Stomach (tissue), 4 donors: ENCODE data around the gene ZNF772.

Experiments used
- CTCF ChIP-seq, 7 experiments: fragments of 450-650 bp in 4 of 7; fragments of 200-600 bp in 3 of 7; sonication (generic) in 3 of 7; IDR thresholded peaks; one replicate each; pipeline ENCODE4 v1.5.1; 2016 to 2019; ENCODE audit warnings: antibody characterized with exemption in 7 of 7, control low read depth in 2 of 7, mild to moderate bottlenecking in 1 of 7
- EP300 ChIP-seq: sonication (generic); formaldehyde crosslinking; IDR thresholded peaks from one replicate; pipeline ENCODE4 v1.6.1; 2017; ENCODE audit warnings: antibody characterized with exemption
- POLR2A ChIP-seq, 4 donors: fragments of 450-650 bp; IDR thresholded peaks; one replicate each; pipeline ENCODE4 v1.6.1; 2016; ENCODE audit warnings: antibody characterized with exemption in 4 of 4, control low read depth in 2 of 4, mild to moderate bottlenecking in 1 of 4, moderate library complexity in 1 of 4
- POLR2AphosphoS5 ChIP-seq, 3 donors: sonication (generic); formaldehyde crosslinking; IDR thresholded peaks; one replicate each; pipeline ENCODE4 v1.6.1; 2016; ENCODE audit warnings: antibody characterized with exemption in 3 of 3

DNA sequence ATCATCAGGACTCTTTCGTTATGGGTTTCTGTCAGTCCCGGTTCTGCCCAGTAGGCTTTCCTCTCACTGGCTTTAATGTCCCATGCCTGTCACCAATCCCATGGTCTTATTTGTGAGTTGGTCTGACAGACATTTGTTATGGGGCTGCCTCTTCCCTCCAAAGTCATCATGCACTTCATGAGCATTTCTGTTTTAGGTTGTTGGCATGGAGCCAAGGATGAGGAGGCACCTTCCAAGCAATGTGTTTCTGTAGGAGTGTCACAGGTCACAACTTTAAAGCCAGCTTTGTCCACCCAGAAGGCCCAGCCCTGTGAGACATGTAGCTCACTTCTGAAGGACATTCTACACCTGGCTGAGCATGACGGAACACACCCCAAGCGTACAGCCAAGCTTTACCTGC is 57.9 kb downstream of the ZNF772 start:
- TF ChIP-seq CTCF (IDR thresholded peaks at IDR 0.05) = no peak
- no peak for TF ChIP-seq POLR2AphosphoS5 (IDR thresholded peaks at IDR 0.05)
- TF ChIP-seq EP300 = no peak
- TF ChIP-seq POLR2A (IDR thresholded peaks at IDR 0.05) = no peak
